Ascending aorta (tissue), 2 donors: Measurements from ENCODE around the gene LRRC9. TPM values are rescaled to one million over a fixed set of nuclear protein-coding genes. Genes with fewer than 3 reads are reported as not detected.

ENCODE experiments used
- DNase-seq, 2 donors: peaks; one replicate each; pipeline ENCODE4 v3.0.0-alpha.2; 2019; ENCODE audit warnings: low spot score in 2 of 2
- H3K27ac ChIP-seq, 2 donors: fragments of 200-600 bp; sonication (generic); one replicate each; pipeline ENCODE4 v1.5.1; 2016 to 2017; ENCODE audit warnings: mild to moderate bottlenecking in 1 of 2
- H3K27me3 ChIP-seq: fragments of 200-600 bp; sonication (generic); one replicate; pipeline ENCODE4 v1.5.1; 2017
- H3K36me3 ChIP-seq, 2 donors: fragments of 200-600 bp; sonication (generic); one replicate each; pipeline ENCODE4 v1.5.1; 2016
- H3K4me1 ChIP-seq, 2 donors: fragments of 200-600 bp; sonication (generic); one replicate each; pipeline ENCODE4 v1.5.1; 2016 to 2017; ENCODE audit warnings: mild to moderate bottlenecking in 1 of 2
- H3K4me3 ChIP-seq, 2 donors: fragments of 200-600 bp; sonication (generic); one replicate each; pipeline ENCODE4 v1.5.1; 2016 to 2017; ENCODE audit warnings: mild to moderate bottlenecking in 1 of 2
- H3K9me3 ChIP-seq, 2 donors: fragments of 200-600 bp; sonication (generic); one replicate each; pipeline ENCODE4 v1.5.1; 2016
- intact Hi-C: fragments of 100-400 bp; cut with DNase I; formaldehyde crosslinking; loops from one replicate; pipeline ENCODE4 v1.15.1; 2023
- total RNA-seq: library from RNA; depleted of rRNA; stranded (reverse); fragments of >200 nt; gene quantifications from one replicate; pipeline ENCODE4 v1.1.0, GENCODE V29; 2016
- TF ChIP-seq, protein P1 (sequence below), 3 experiments: fragments of 200-600 bp in 2 of 3; fragments of 450-650 bp in 1 of 3; sonication (generic) in 2 of 3; IDR thresholded peaks; one replicate each; pipeline ENCODE4 v1.5.1; 2016 to 2019; ENCODE audit warnings: antibody characterized with exemption in 3 of 3, mild to moderate bottlenecking in 1 of 3, moderate library complexity in 1 of 3

Gene LRRC9
- total RNA-seq, 1 donor from 2014 or later = not detected

DNA sequence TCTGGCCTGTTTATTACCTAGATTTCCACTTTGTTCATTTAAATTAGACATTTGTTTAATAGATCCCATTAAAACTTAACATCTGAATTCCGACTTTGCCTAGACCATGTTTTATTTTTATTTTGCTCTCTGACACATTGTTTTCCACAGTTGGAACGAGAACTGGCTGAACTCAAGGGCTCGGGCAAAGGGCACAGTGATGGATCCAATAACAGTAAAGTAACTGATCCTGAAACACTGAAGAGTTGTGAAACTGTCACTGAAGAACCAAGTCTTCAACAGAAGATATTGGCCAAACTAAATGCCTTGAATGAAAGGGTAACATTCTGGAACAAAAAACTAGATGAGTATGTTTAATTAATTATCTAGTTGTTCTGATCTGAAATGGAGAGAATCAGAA is 39.7 kb downstream of the LRRC9 start:
- Histone ChIP-seq H3K36me3 (no peaks in the 10 kb centered on the region), H3K9me3 (peaks cover 0 to 7% of the 10 kb centered on the region in 2 donors), H3K4me1 (no peaks in the 10 kb centered on the region), H3K27ac (no peak overlapping the region), H3K4me3 (no peak overlapping the region), H3K27me3 (no peaks in the 10 kb centered on the region)
- DNase-seq = no peak
- intact Hi-C loops = no loop called here
- TF ChIP-seq, protein P1, sequence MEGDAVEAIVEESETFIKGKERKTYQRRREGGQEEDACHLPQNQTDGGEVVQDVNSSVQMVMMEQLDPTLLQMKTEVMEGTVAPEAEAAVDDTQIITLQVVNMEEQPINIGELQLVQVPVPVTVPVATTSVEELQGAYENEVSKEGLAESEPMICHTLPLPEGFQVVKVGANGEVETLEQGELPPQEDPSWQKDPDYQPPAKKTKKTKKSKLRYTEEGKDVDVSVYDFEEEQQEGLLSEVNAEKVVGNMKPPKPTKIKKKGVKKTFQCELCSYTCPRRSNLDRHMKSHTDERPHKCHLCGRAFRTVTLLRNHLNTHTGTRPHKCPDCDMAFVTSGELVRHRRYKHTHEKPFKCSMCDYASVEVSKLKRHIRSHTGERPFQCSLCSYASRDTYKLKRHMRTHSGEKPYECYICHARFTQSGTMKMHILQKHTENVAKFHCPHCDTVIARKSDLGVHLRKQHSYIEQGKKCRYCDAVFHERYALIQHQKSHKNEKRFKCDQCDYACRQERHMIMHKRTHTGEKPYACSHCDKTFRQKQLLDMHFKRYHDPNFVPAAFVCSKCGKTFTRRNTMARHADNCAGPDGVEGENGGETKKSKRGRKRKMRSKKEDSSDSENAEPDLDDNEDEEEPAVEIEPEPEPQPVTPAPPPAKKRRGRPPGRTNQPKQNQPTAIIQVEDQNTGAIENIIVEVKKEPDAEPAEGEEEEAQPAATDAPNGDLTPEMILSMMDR (IDR thresholded peaks at IDR 0.05) = no peak

DNA sequence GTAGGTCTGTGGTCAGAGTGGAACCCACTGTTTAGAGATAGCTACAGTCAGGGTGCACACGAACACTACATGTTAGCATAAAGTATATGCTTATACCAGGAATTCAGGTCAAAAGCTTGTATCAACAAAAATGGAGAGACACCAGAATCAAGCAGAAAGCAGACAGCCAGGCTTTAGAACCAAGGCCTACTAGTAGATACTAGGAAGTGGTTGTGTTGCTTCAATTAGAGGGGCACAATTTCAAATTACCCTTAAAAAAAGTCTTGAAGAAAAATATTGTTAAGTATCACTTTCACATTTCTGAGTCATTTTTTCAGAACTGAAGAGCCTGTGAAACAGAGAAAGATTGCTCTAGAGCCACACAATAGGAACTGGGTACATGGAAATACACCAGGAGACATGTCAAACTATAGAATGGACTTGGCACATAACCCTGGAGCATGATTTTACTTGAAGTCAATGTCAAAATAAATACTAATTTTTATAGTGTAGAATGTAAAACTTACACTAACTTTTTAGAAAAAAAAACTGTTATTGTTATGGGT is 41.6 kb downstream of the LRRC9 start:
- intact Hi-C loops = no loop called here
- Histone ChIP-seq H3K4me3 (no peak overlapping the region), H3K27ac (no peak overlapping the region), H3K36me3 (no peaks in the 10 kb centered on the region), H3K4me1 (no peaks in the 10 kb centered on the region), H3K9me3 (peaks cover 0 to 4% of the 10 kb centered on the region in 2 donors), H3K27me3 (no peaks in the 10 kb centered on the region)
- TF ChIP-seq, protein P1 (IDR thresholded peaks at IDR 0.05) = no peak
- DNase-seq = no peak

DNA sequence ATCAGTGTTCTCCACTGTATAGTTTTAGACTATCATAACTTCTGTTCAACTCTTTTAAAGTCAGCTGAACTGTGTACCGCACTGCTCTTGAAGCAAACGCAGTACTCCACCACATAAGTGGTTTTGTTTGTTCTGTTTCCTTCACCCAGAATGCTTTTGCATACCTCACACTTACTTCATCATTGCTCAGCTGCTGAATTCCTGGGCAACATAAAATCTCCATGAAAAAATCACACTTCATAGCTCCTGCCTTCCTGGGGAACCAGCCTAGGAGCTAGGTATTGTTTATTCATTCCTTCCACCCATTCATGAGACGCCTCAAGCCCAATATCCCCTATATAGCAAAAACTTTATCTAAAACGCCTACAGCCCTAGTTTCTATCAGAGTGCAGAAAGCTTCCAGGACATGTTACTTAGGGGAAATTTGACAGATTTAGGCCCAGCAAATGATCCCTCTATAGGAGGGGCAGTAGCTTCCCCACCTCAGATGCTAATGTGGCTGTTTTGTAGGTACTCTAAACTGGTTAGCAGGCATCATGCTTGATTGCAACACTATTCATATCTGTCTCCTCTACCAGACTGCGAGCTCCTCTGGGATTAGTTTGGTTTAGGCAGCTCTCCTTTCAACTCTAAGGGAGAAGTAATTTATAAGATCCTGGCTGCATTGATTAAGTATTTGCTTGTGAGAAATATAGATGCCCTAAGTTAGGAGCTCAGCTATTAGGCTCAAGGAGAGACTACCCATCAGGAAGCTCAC is 44.5 kb downstream of the LRRC9 start:
- no peaks in the 10 kb centered on the region for H3K36me3 ChIP-seq
- DNase-seq = no peak
- no peak overlapping the region for H3K4me3 ChIP-seq
- H3K4me1 ChIP-seq = no peaks in the 10 kb centered on the region
- H3K27me3 ChIP-seq = no peaks in the 10 kb centered on the region
- H3K9me3 ChIP-seq = no peaks in the 10 kb centered on the region
- H3K27ac ChIP-seq = no peak overlapping the region
- TF ChIP-seq, protein P1 (IDR thresholded peaks at IDR 0.05) = no peak
- intact Hi-C loops = loop anchor here (1.0 kb wide), 1 partner anchor 220 kb away; no protein-coding TSS in a partner anchor

DNA sequence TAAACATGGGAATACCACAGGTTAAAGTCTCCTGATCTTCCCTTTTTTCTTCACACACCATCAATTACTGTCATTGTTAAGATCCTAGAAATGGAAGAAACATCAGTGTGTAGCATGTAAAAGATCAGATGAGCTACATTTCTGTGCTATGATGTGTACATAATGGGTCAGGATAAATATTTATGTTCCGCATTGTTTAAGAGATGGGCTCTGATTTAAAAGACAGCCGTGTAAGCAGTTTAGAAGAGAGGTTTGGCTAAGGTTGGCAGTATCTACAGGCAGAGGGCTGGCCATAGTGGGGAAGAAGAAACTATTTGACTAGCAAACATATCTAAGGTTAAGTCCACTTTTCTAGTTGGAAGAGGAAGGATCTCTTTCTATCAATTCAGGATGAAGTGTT is 49.4 kb downstream of the LRRC9 start:
- DNase-seq = no peak
- intact Hi-C loops = no loop called here
- Histone ChIP-seq H3K36me3 (no peaks in the 10 kb centered on the region), H3K27ac (no peak overlapping the region), H3K4me3 (no peak overlapping the region), H3K4me1 (no peaks in the 10 kb centered on the region), H3K9me3 (no peaks in the 10 kb centered on the region), H3K27me3 (no peaks in the 10 kb centered on the region)
- TF ChIP-seq, protein P1 (IDR thresholded peaks at IDR 0.05) = no peak

DNA sequence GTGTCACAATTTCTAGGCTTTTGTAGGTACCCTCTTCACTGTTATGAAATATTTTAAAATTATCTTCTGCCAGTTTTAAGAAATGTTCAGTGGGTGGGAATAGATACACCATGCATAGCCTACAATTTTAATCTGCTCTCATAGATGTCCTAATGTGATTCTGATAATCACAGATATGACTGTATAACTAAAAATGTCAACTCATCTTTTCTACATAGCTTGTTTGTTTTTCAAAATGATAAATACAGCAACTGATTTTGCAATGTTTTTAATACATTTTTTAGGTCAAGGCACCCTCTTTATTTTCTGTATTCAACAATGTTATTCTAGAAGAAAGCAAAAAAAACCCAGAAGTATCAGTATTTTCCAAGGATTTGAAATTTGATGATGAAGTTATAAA is 61.6 kb downstream of the LRRC9 start:
- no peak overlapping the region for H3K27ac ChIP-seq
- H3K9me3 ChIP-seq = no peaks in the 10 kb centered on the region
- H3K4me3 ChIP-seq = no peak overlapping the region
- TF ChIP-seq, protein P1 (IDR thresholded peaks at IDR 0.05) = no peak
- intact Hi-C loops = no loop called here
- no peaks in the 10 kb centered on the region for H3K4me1 ChIP-seq
- no peak for DNase-seq
- H3K36me3 ChIP-seq = no peaks in the 10 kb centered on the region
- H3K27me3 ChIP-seq = no peaks in the 10 kb centered on the region
